GM12878 (cell line): ENCODE results near the gene WSCD2. TPM values are rescaled to one million over a fixed set of nuclear protein-coding genes. Genes with fewer than 3 reads are reported as not detected.

Experiments
- ATAC-seq: fragments of 200-7000 bp; cut with Tn5 transposase; 3 replicates; pipeline ENCODE4 v1.9.1; 2020; ENCODE audit warnings: mild to moderate bottlenecking, moderate library complexity
- BruUV-seq: library from RNA; stranded (reverse); fragments of 400-500 nt; replicated peaks from 2 replicates; lab custom pipeline; 2021; lab: Mats Ljungman, UMichigan
- CTCF ChIA-PET: fragments of 300-600 bp; sonication (Branson Sonifier 250); formaldehyde crosslinking; extraction: SDS; loops from one replicate; lab custom pipeline; 2021; ENCODE audit warnings: inconsistent platforms; lab: Yijun Ruan, JAX
- POLR2A ChIA-PET: fragments of 350-600 bp; formaldehyde crosslinking; extraction: SDS; loops from one replicate; lab custom pipeline; 2021; ENCODE audit warnings: inconsistent platforms; lab: Charles Lee
- RAD21 ChIA-PET: fragments of 300-600 bp; sonication (Branson Sonifier 250); formaldehyde crosslinking; loops from one replicate; lab custom pipeline; 2023; ENCODE audit warnings: antibody characterized with exemption; ENCODE audit not compliant: unreplicated experiment; lab: Charles Lee
- SMC1A ChIA-PET: fragments of 300-600 bp; sonication (Branson Sonifier 250); formaldehyde crosslinking; loops from one replicate; lab custom pipeline; 2023; ENCODE audit not compliant: unreplicated experiment, uncharacterized antibody; lab: Charles Lee
- DNase-seq: peaks from one replicate; pipeline ENCODE4 v3.0.0-alpha.2; 2011; ENCODE audit warnings: low read depth, low spot score
- FAIRE-seq: peaks from 3 replicates; lab custom pipeline; 2011; peaks lifted over from hg19 to GRCh38; lab: Jason Lieb, UNC
- H2AFZ ChIP-seq: 2 replicates; pipeline ENCODE4 v1.6.0; 2011; ENCODE audit warnings: low read depth, low read length, control low read depth; ENCODE audit not compliant: control insufficient read depth
- H3K27ac ChIP-seq: 2 replicates; pipeline ENCODE4 v1.5.1; 2011; ENCODE audit warnings: control low read depth; ENCODE audit not compliant: control insufficient read depth, insufficient read depth
- H3K27me3 ChIP-seq, 2 experiments: replicated peaks in 1 of 2; 2 replicates each; pipeline versions ENCODE4 v1.6.0 to v1.6.1; 2011; ENCODE audit warnings: low read length in 1 of 2; ENCODE audit not compliant: control insufficient read depth in 2 of 2, insufficient read depth in 2 of 2
- H3K36me3 ChIP-seq, 2 experiments: 2 replicates each; pipeline ENCODE4 v1.5.1; 2011; ENCODE audit warnings: low read length in 1 of 2; ENCODE audit not compliant: control insufficient read depth in 2 of 2, insufficient read depth in 2 of 2
- H3K4me1 ChIP-seq: 2 replicates; pipeline ENCODE4 v1.6.1; 2011; ENCODE audit warnings: mild to moderate bottlenecking, low read length, moderate library complexity, mixed read lengths; ENCODE audit not compliant: control insufficient read depth, insufficient read depth
- H3K4me2 ChIP-seq: 2 replicates; pipeline ENCODE4 v1.6.0; 2011; ENCODE audit warnings: control low read depth; ENCODE audit not compliant: control insufficient read depth, insufficient read depth
- H3K4me3 ChIP-seq: fragments of 200-600 bp; sonication (generic); 2 replicates; pipeline ENCODE4 v1.5.1; 2016
- H3K79me2 ChIP-seq: 2 replicates; pipeline ENCODE4 v1.6.0; 2011; ENCODE audit warnings: low read length; ENCODE audit not compliant: control insufficient read depth, insufficient read depth
- H3K9ac ChIP-seq: 2 replicates; pipeline ENCODE4 v1.8.0; 2011; ENCODE audit warnings: low read length, control low read depth, mixed read lengths; ENCODE audit not compliant: control insufficient read depth, insufficient read depth
- H3K9me3 ChIP-seq: replicated peaks from 3 replicates; pipeline ENCODE4 v1.5.1; 2011; ENCODE audit warnings: mild to moderate bottlenecking, low read length; ENCODE audit not compliant: control insufficient read depth, insufficient read depth
- H4K20me1 ChIP-seq: 2 replicates; pipeline ENCODE4 v1.6.0; 2011; ENCODE audit not compliant: control insufficient read depth, insufficient read depth
- CBX3 ChIP-seq: fragments of 200-600 bp; sonication (generic); IDR thresholded peaks from 2 replicates; pipeline ENCODE4 v1.6.1; 2016; ENCODE audit warnings: low read depth, borderline replicate concordance
- GATAD2B ChIP-seq: fragments of 450-650 bp; conservative IDR thresholded peaks from 2 replicates; pipeline ENCODE4 v1.6.1; 2017; ENCODE audit warnings: low read depth, mild to moderate bottlenecking, moderate library complexity
- HCFC1 ChIP-seq: fragments of 150-350 bp; IDR thresholded peaks from 2 replicates; pipeline ENCODE4 v1.6.1; 2014; ENCODE audit warnings: low read length
- LARP7 ChIP-seq: fragments of 450-650 bp; IDR thresholded peaks from 2 replicates; pipeline ENCODE4 v1.6.1; 2017; ENCODE audit warnings: mild to moderate bottlenecking
- POLR2AphosphoS2 ChIP-seq: IDR thresholded peaks from 2 replicates; pipeline ENCODE4 v1.6.1; 2011; ENCODE audit warnings: low read depth, mild to moderate bottlenecking, low read length, improper control_type of control experiment, moderate library complexity
- RB1 ChIP-seq: fragments of 450-650 bp; formaldehyde crosslinking; IDR thresholded peaks from 2 replicates; pipeline ENCODE4 v1.6.1; 2017; ENCODE audit warnings: mild to moderate bottlenecking, borderline replicate concordance
- RBBP5 ChIP-seq: fragments of 200-600 bp; sonication (generic); conservative IDR thresholded peaks from 2 replicates; pipeline ENCODE4 v1.6.1; 2016
- SMAD1 ChIP-seq: fragments of 450-650 bp; IDR thresholded peaks from 2 replicates; pipeline ENCODE4 v1.6.1; 2018; ENCODE audit warnings: mild to moderate bottlenecking, low read depth; ENCODE audit not compliant: partially characterized antibody
- SREBF1 ChIP-seq: IDR thresholded peaks from 2 replicates; pipeline ENCODE4 v1.6.1; 2012; ENCODE audit warnings: mild to moderate bottlenecking, low read length
- STAT3 ChIP-seq: IDR thresholded peaks from 2 replicates; pipeline ENCODE4 v1.6.1; 2011; ENCODE audit warnings: low read depth, low read length, improper control_type of control experiment
- SUPT20H ChIP-seq: IDR thresholded peaks from 2 replicates; pipeline ENCODE4 v1.6.1; 2011; ENCODE audit warnings: low read depth, mild to moderate bottlenecking, low read length, moderate library complexity, borderline replicate concordance; ENCODE audit not compliant: control insufficient read depth
- ZNF207 ChIP-seq: fragments of 450-650 bp; IDR thresholded peaks from 2 replicates; pipeline ENCODE4 v1.6.1; 2014; ENCODE audit warnings: antibody characterized with exemption, mild to moderate bottlenecking, borderline replicate concordance
- ZNF274 ChIP-seq: IDR thresholded peaks from one replicate; pipeline ENCODE4 v1.8.0; 2011; ENCODE audit not compliant: insufficient read length, insufficient read depth
- WGBS: methylation state at CpG from one replicate; pipeline ENCODE4 v1.1.6; 2016; ENCODE audit warnings: low lambda C conversion rate; ENCODE audit not compliant: insufficient replicate concordance, insufficient coverage; ENCODE audit errors: missing lambda C conversion rate; 5-methylcytosine and 5-hydroxymethylcytosine counted together
- in situ Hi-C: fragments of 300-500 bp; cut with MboI; formaldehyde crosslinking; loops from 9 replicates; pipeline ENCODE4 v1.14.3; 2018; ENCODE audit warnings: mixed read lengths
- intact Hi-C: fragments of 100-400 bp; cut with micrococcal nuclease; formaldehyde crosslinking; loops from one replicate; pipeline ENCODE4 v1.14.2; 2022; ENCODE audit not compliant: unreplicated experiment
- polyA plus RNA-seq, 11 experiments: library from polyadenylated mRNA; depleted of rRNA in 4 of 11; unstranded in 6 of 11; stranded (reverse) in 5 of 11; fragments of >200 nt; fragmentation: Nextera tagmentation in 4 of 11; fragmentation: Illumina TruSeq in 1 of 11; extraction: Ambion mirVana in 4 of 11; extraction: Trizol in 1 of 11; gene quantifications; 1 replicate in 1 of 11; 2 replicates in 10 of 11; pipeline versions ENCODE4 v1.2.1 to v1.2.3, GENCODE V29; 2011 to 2016; ENCODE audit warnings: inconsistent platforms in 2 of 11, missing spikeins in 2 of 11, low read depth in 1 of 11
- total RNA-seq, 4 experiments: library from RNA; depleted of rRNA in 3 of 4; stranded (reverse); fragments of >200 nt in 3 of 4; fragmentation: Illumina TruSeq in 1 of 4; extraction: Trizol in 1 of 4; gene quantifications; 2 replicates each; pipeline versions ENCODE4 v1.2.1 to v1.2.3, GENCODE V29; 2013 to 2021
- TF ChIP-seq, protein P1 (sequence below): fragments of 450-650 bp; formaldehyde crosslinking; IDR thresholded peaks from 2 replicates; pipeline ENCODE4 v1.4.0; 2020; ENCODE audit warnings: mild to moderate bottlenecking, moderate library complexity
- TF ChIP-seq, protein P2 (sequence below): IDR thresholded peaks from 2 replicates; pipeline ENCODE4 v1.6.1; 2012; ENCODE audit warnings: low read depth, low read length, improper control_type of control experiment
- TF ChIP-seq, protein P3 (sequence below): IDR thresholded peaks from 2 replicates; pipeline ENCODE4 v1.6.1; 2012; ENCODE audit warnings: low read depth, low read length, improper control_type of control experiment

Gene WSCD2
- total and polyA plus RNA-seq, 10 of the 15 experiments (the other 5 are each of a cell fraction or from before 2014, with no cell fraction given), result 0.41 TPM; not detected in 9

DNA sequence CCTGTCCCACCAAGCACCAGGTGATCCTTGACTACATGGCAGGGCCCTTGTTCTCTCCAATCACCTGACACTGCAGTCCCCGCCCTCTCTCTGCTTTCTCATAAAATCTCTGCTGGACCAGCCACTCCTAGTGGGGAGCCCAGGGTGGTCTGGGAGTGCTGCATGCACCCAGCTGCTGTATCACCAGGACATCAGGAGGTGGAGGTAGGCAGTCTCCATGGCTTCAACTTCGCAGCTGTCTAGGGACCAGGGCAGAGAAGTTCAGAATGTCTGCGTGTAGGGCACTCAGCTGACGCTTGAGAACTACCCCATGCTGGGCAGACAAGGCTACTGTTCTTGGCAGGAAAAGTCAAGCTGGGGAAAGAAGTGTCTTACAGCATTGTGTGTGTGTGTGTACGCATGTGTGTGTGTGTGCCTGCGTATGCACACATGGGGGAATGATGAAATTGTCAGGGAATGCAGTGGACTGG, 2.6 kb downstream of the WSCD2 start:
- no peak for TF ChIP-seq ZNF207
- TF ChIP-seq, protein P1, sequence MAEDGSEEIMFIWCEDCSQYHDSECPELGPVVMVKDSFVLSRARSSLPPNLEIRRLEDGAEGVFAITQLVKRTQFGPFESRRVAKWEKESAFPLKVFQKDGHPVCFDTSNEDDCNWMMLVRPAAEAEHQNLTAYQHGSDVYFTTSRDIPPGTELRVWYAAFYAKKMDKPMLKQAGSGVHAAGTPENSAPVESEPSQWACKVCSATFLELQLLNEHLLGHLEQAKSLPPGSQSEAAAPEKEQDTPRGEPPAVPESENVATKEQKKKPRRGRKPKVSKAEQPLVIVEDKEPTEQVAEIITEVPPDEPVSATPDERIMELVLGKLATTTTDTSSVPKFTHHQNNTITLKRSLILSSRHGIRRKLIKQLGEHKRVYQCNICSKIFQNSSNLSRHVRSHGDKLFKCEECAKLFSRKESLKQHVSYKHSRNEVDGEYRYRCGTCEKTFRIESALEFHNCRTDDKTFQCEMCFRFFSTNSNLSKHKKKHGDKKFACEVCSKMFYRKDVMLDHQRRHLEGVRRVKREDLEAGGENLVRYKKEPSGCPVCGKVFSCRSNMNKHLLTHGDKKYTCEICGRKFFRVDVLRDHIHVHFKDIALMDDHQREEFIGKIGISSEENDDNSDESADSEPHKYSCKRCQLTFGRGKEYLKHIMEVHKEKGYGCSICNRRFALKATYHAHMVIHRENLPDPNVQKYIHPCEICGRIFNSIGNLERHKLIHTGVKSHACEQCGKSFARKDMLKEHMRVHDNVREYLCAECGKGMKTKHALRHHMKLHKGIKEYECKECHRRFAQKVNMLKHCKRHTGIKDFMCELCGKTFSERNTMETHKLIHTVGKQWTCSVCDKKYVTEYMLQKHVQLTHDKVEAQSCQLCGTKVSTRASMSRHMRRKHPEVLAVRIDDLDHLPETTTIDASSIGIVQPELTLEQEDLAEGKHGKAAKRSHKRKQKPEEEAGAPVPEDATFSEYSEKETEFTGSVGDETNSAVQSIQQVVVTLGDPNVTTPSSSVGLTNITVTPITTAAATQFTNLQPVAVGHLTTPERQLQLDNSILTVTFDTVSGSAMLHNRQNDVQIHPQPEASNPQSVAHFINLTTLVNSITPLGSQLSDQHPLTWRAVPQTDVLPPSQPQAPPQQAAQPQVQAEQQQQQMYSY (CRISPR knock-in tag), result no peak
- TF ChIP-seq POLR2AphosphoS2, result no peak
- no peak for TF ChIP-seq STAT3
- TF ChIP-seq HCFC1, result no peak
- TF ChIP-seq RB1, result no peak
- no peak for TF ChIP-seq SUPT20H
- TF ChIP-seq SREBF1, result no peak
- TF ChIP-seq, protein P2, sequence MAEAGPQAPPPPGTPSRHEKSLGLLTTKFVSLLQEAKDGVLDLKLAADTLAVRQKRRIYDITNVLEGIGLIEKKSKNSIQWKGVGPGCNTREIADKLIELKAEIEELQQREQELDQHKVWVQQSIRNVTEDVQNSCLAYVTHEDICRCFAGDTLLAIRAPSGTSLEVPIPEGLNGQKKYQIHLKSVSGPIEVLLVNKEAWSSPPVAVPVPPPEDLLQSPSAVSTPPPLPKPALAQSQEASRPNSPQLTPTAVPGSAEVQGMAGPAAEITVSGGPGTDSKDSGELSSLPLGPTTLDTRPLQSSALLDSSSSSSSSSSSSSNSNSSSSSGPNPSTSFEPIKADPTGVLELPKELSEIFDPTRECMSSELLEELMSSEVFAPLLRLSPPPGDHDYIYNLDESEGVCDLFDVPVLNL, result no peak
- TF ChIP-seq GATAD2B, result no peak
- no peak for TF ChIP-seq LARP7
- TF ChIP-seq RBBP5, result no peak
- TF ChIP-seq SMAD1, result no peak
- no peak for TF ChIP-seq ZNF274
- TF ChIP-seq CBX3, result no peak
- TF ChIP-seq, protein P3, sequence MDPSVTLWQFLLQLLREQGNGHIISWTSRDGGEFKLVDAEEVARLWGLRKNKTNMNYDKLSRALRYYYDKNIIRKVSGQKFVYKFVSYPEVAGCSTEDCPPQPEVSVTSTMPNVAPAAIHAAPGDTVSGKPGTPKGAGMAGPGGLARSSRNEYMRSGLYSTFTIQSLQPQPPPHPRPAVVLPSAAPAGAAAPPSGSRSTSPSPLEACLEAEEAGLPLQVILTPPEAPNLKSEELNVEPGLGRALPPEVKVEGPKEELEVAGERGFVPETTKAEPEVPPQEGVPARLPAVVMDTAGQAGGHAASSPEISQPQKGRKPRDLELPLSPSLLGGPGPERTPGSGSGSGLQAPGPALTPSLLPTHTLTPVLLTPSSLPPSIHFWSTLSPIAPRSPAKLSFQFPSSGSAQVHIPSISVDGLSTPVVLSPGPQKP, result no peak
- RAD21 ChIA-PET, result no interaction called here
- H3K9ac ChIP-seq, result no peak overlapping the region

More for the DNA sequence above, 2.6 kb downstream of the WSCD2 start:
- DNase-seq (no peak), ATAC-seq (no peak), FAIRE-seq (no peak)
- intact Hi-C loops (no loop called here), in situ Hi-C loops (no loop called here)
- Histone ChIP-seq H3K36me3 (no peaks in the 10 kb centered on the region), H3K4me3 (no peak overlapping the region), H3K27ac (no peak overlapping the region), H3K27me3 (peaks cover 4 to 8% of the 10 kb centered on the region in 2 experiments), H3K4me1 (no peaks in the 10 kb centered on the region), H3K79me2 (no peaks in the 10 kb centered on the region), H4K20me1 (no peaks in the 10 kb centered on the region; the same call in 1 of the 2 replicates), H2AFZ (no peak overlapping the region), H3K9me3 (no peaks in the 10 kb centered on the region), H3K4me2 (no peak overlapping the region)
- ChIA-PET CTCF (no interaction called here), POLR2A (interaction anchor here (0.5 kb wide), 2 partner anchors 9 to 1501 kb away, joined by 4 read pairs; no protein-coding TSS in a partner anchor), SMC1A (no interaction called here)
- no TSS peak for BruUV-seq
- WGBS, result 16% methylated on average over 6 of the region's 6 CpGs
